Small intestine (tissue), 7 donors: ENCODE measurements around the gene FGF19. TPM values are rescaled to one million over a fixed set of nuclear protein-coding genes. Genes with fewer than 3 reads are reported as not detected.

Source experiments
- DNase-seq, 2 donors: peaks; one replicate each; pipeline versions ENCODE4 v3.0.0 to v3.0.0-alpha.2; 2013
- FAIRE-seq: peaks from 2 replicates; lab custom pipeline; 2012; peaks lifted over from hg19 to GRCh38; lab: Jason Lieb, UNC
- H3K27ac ChIP-seq, 3 donors: one replicate each; pipeline ENCODE4 v1.5.1; 2013; ENCODE audit warnings: low read length in 2 of 3, mild to moderate bottlenecking in 2 of 3, control low read depth in 1 of 3, inconsistent platforms in 1 of 3, low read depth in 1 of 3, moderate library complexity in 1 of 3
- H3K27me3 ChIP-seq, 3 donors: one replicate each; pipeline ENCODE4 v1.6.1; 2013; ENCODE audit warnings: low read length in 3 of 3, inconsistent platforms in 1 of 3; ENCODE audit not compliant: control insufficient read depth in 3 of 3, insufficient read depth in 3 of 3
- H3K36me3 ChIP-seq, 3 donors: one replicate each; pipeline ENCODE4 v1.6.1; 2013; ENCODE audit warnings: low read length in 3 of 3, inconsistent platforms in 1 of 3, low read depth in 1 of 3, mild to moderate bottlenecking in 1 of 3, moderate library complexity in 1 of 3; ENCODE audit not compliant: control insufficient read depth in 3 of 3, insufficient read depth in 2 of 3
- H3K4me1 ChIP-seq, 3 donors: one replicate each; pipeline ENCODE4 v1.6.1; 2013; ENCODE audit warnings: low read length in 2 of 3, inconsistent platforms in 1 of 3, low read depth in 1 of 3, mild to moderate bottlenecking in 1 of 3, moderate library complexity in 1 of 3; ENCODE audit not compliant: control insufficient read depth in 3 of 3, insufficient read depth in 2 of 3
- H3K4me3 ChIP-seq, 3 donors: one replicate each; pipeline ENCODE4 v1.5.1; 2013; ENCODE audit warnings: low read length in 3 of 3, control low read depth in 1 of 3, inconsistent platforms in 1 of 3, low read depth in 1 of 3, mild to moderate bottlenecking in 1 of 3, moderate library complexity in 1 of 3
- H3K9me3 ChIP-seq, 2 donors: one replicate each; pipeline ENCODE4 v1.6.1; 2013; ENCODE audit warnings: low read depth in 1 of 2, low read length in 1 of 2; ENCODE audit not compliant: control insufficient read depth in 2 of 2, insufficient read depth in 1 of 2
- WGBS, 3 donors: extraction: QIAGEN DNeasy Blood & Tissue Kit; methylation state at CpG; one replicate each; pipeline ENCODE4 v1.1.7; 2013; 5-methylcytosine and 5-hydroxymethylcytosine counted together
- polyA plus RNA-seq, 4 donors: library from polyadenylated mRNA; stranded (reverse) in 3 of 4; unstranded in 1 of 4; fragments of 200-250 nt in 3 of 4; fragments of 120-200 nt in 1 of 4; gene quantifications; one replicate each; pipeline versions ENCODE4 v1.2.1 to v1.2.3, GENCODE V29; 2013
- donor health status: healthy with polysubstance abuse.
- donor health status: control.
- donor health status: control.
- donor health status: Bipolar disorder and iron deficiency.
- donor health status: healthy.

Gene FGF19
- polyA plus RNA-seq, 4 donors, result 0.37 to 1.7 TPM; not detected in 2

DNA sequence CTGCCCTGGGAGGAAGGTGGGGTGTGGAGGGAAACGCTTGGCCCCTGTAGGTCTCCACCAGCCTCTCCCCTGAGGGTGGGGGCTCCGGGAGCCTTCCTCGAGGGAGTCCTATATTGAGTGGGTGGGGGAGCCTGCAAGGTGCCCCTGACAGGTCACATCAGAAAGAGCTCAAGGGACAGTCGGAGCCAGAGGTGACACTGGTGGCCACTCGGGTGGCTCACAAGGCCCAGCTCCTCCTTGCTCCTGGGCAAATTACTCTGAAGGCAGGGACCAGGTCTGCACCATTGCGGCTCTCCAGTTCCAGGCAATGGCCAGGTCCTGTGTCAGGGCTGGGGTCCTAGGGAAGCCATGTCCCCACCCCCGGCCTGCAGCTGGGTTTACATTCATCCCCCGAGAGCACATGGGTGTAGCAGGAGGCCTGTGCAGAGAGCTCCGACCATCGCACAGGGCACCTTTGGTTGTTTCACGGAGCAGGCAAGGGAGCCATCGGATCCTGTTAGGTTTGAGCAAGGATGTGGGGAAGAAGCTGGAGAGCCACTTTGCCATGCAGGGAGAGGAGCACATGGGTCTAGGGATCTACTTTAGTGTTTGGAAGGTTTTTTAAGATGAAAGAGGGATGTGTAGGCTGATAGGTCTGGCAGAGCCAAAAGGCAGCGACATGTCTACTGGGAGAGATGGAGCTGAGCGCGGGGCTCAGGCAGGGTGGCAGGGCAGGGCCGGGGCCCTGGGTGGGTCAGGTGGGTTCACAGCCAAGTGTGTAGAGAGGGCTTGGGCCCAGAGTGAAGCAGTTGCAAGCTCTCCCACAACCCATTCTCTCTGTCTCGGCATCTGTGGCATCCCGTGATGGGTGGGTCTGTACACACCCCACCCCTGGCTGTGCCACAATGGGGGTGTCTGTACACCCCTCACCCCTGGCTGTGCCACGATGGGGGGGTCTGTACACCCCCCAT is 48.1 kb downstream of the FGF19 start:
- Histone ChIP-seq H3K4me3 (no peak overlapping the region), H3K27ac (no peak overlapping the region), H3K27me3 (no peaks in the 10 kb centered on the region), H3K4me1 (peaks cover 0 to 16% (median 0%) of the 10 kb centered on the region in 3 donors), H3K36me3 (peaks cover 3 to 36% (median 5%) of the 10 kb centered on the region in 3 donors), H3K9me3 (no peaks in the 10 kb centered on the region)
- 77 to 84% (median 78%) methylated on average over 18 to 19 of the region's 19 CpGs for WGBS, 3 donors
- no peak for FAIRE-seq
- DNase-seq, result no peak

DNA sequence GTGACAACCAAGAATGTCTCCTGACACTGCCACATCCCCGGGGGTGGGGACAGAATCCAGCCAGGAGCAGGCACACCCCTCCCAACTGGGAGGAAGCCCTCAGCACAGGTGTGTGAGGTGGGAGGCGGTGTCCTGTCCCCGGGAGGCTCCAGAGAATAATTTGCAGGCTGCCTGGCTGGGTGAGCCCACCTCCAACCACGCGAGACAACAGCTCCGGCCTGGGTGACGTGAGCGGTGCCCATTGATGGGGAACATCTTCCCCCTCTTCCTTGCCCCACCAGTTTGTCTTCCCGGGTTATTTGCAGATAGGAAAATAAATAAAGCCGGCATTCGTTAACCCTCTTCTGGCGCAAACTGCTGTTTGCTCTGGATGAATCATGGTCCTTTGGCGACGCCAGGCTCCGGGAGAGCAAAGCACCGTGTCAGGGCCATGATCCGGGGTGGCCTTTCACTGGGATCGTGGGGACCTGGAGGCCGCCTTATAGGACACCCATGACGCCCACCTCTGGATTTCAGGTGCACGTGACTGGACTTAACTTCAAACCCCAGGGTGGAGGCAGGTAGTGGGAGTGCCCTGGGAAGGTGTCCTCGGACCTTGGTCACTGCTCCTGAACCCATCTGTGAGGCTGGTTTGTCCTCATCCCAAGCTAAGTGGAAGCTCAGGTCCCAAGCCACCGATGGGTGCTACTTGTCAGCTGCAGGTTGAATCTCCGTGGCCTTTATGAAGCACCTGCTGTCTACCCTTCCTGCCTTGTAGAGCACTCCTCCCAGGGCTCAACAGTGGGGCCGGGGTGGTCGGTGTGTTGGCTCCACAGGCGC is 49.0 kb downstream of the FGF19 start:
- Histone ChIP-seq H3K4me1 (peaks cover 0 to 16% (median 0%) of the 10 kb centered on the region in 3 donors), H3K4me3 (no peak overlapping the region), H3K9me3 (no peaks in the 10 kb centered on the region), H3K27me3 (no peaks in the 10 kb centered on the region), H3K36me3 (peaks cover 6 to 44% (median 8%) of the 10 kb centered on the region in 3 donors), H3K27ac (no peak overlapping the region)
- 22 to 58% (median 38%) methylated on average over 27 of the region's 27 CpGs for WGBS, 3 donors
- DNase-seq (peak; percentile 46 to 60), FAIRE-seq (no peak)

DNA sequence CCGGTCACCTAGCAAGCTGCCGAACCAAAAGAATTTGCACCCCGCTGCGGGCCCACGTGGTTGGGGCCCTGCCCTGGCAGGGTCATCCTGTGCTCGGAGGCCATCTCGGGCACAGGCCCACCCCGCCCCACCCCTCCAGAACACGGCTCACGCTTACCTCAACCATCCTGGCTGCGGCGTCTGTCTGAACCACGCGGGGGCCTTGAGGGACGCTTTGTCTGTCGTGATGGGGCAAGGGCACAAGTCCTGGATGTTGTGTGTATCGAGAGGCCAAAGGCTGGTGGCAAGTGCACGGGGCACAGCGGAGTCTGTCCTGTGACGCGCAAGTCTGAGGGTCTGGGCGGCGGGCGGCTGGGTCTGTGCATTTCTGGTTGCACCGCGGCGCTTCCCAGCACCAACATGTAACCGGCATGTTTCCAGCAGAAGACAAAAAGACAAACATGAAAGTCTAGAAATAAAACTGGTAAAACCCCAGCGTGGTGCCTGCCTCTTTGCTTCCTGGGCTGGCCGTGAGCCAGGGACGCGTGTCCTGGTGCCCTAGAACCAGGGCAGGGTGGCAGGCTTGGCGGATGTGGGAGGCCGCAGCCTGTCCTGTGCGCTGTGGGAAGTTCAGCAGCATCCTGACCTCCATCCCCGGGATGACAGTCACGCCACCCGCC is 49.7 kb downstream of the FGF19 start:
- FAIRE-seq, result no peak
- Histone ChIP-seq H3K9me3 (no peaks in the 10 kb centered on the region), H3K27ac (no peak overlapping the region), H3K4me1 (peaks cover 0 to 16% (median 0%) of the 10 kb centered on the region in 3 donors), H3K27me3 (no peaks in the 10 kb centered on the region), H3K36me3 (peaks cover 6 to 51% (median 8%) of the 10 kb centered on the region in 3 donors), H3K4me3 (no peak overlapping the region)
- WGBS, 3 donors, result 80 to 84% (median 83%) methylated on average over 38 of the region's 38 CpGs
- no peak for DNase-seq

DNA sequence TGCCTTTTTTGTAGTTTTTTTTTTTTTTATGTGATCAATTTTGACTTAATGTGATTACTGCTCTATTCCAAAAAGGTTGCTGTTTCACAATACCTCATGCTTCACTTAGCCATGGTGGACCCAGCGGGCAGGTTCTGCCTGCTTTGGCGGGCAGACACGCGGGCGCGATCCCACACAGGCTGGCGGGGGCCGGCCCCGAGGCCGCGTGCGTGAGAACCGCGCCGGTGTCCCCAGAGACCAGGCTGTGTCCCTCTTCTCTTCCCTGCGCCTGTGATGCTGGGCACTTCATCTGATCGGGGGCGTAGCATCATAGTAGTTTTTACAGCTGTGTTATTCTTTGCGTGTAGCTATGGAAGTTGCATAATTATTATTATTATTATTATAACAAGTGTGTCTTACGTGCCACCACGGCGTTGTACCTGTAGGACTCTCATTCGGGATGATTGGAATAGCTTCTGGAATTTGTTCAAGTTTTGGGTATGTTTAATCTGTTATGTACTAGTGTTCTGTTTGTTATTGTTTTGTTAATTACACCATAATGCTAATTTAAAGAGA is 50.3 kb downstream of the FGF19 start:
- H3K4me1 ChIP-seq, result peaks cover 0 to 16% (median 0%) of the 10 kb centered on the region in 3 donors
- WGBS, 3 donors, result 93% methylated on average over 23 of the region's 23 CpGs
- H3K9me3 ChIP-seq, result no peaks in the 10 kb centered on the region
- H3K27me3 ChIP-seq, result no peaks in the 10 kb centered on the region
- DNase-seq, result no peak
- no peak for FAIRE-seq
- H3K36me3 ChIP-seq, result peaks cover 9 to 58% (median 9%) of the 10 kb centered on the region in 3 donors
- no peak overlapping the region for H3K27ac ChIP-seq
- no peak overlapping the region for H3K4me3 ChIP-seq

DNA sequence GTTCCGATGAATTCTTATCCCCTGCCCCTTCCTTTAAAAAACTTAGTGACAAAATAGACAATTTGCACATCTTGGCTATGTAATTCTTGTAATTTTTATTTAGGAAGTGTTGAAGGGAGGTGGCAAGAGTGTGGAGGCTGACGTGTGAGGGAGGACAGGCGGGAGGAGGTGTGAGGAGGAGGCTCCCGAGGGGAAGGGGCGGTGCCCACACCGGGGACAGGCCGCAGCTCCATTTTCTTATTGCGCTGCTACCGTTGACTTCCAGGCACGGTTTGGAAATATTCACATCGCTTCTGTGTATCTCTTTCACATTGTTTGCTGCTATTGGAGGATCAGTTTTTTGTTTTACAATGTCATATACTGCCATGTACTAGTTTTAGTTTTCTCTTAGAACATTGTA is 50.8 kb downstream of the FGF19 start:
- peaks cover 0 to 14% (median 0%) of the 10 kb centered on the region in 3 donors for H3K4me1 ChIP-seq
- H3K27ac ChIP-seq, result no peak overlapping the region
- no peaks in the 10 kb centered on the region for H3K27me3 ChIP-seq
- WGBS, 3 donors, result 75 to 82% (median 78%) methylated on average over 11 of the region's 11 CpGs
- FAIRE-seq, result no peak
- H3K4me3 ChIP-seq, result no peak overlapping the region
- DNase-seq, result no peak
- peaks cover 9 to 62% (median 12%) of the 10 kb centered on the region in 3 donors for H3K36me3 ChIP-seq
- no peaks in the 10 kb centered on the region for H3K9me3 ChIP-seq

DNA sequence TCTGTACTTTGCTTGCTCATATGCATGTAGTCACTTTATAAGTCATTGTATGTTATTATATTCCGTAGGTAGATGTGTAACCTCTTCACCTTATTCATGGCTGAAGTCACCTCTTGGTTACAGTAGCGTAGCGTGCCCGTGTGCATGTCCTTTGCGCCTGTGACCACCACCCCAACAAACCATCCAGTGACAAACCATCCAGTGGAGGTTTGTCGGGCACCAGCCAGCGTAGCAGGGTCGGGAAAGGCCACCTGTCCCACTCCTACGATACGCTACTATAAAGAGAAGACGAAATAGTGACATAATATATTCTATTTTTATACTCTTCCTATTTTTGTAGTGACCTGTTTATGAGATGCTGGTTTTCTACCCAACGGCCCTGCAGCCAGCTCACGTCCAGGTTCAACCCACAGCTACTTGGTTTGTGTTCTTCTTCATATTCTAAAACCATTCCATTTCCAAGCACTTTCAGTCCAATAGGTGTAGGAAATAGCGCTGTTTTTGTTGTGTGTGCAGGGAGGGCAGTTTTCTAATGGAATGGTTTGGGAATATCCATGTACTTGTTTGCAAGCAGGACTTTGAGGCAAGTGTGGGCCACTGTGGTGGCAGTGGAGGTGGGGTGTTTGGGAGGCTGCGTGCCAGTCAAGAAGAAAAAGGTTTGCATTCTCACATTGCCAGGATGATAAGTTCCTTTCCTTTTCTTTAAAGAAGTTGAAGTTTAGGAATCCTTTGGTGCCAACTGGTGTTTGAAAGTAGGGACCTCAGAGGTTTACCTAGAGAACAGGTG is 51.8 kb downstream of the FGF19 start:
- DNase-seq (no peak), FAIRE-seq (no peak)
- peaks cover 9 to 72% (median 13%) of the 10 kb centered on the region in 3 donors for H3K36me3 ChIP-seq
- no peaks in the 10 kb centered on the region for H3K9me3 ChIP-seq
- H3K27me3 ChIP-seq, result no peaks in the 10 kb centered on the region
- peaks cover 0 to 12% (median 0%) of the 10 kb centered on the region in 3 donors for H3K4me1 ChIP-seq
- WGBS, 3 donors, result 89 to 94% (median 91%) methylated on average over 15 of the region's 15 CpGs
- H3K27ac ChIP-seq, result no peak overlapping the region
- no peak overlapping the region for H3K4me3 ChIP-seq

DNA sequence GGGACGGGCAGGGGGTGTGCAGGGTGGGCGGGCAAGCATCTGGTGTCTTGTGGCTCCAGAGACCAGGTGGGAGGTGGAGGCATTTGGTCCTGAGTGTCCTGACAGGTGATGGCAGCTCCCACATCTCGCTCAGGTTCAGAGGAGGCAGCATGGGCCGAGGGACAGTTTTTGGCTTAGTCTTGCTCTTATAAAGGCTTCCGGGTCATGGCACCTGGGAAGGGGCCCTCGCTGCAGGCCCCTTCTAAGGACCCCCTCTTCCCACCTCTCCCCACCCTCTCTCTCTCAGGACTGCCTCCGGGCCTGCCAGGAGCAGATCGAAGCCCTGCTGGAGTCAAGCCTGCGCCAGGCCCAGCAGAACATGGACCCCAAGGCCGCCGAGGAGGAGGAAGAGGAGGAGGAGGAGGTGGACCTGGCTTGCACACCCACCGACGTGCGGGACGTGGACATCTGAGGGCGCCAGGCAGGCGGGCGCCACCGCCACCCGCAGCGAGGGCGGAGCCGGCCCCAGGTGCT is 52.9 kb downstream of the FGF19 start:
- no peak overlapping the region for H3K4me3 ChIP-seq
- H3K27me3 ChIP-seq, result no peaks in the 10 kb centered on the region
- H3K4me1 ChIP-seq, result peaks cover 0 to 12% (median 0%) of the 10 kb centered on the region in 3 donors
- WGBS, 3 donors, result 85 to 88% (median 86%) methylated on average over 18 to 23 of the region's 23 CpGs
- no peak overlapping the region for H3K27ac ChIP-seq
- H3K9me3 ChIP-seq, result no peaks in the 10 kb centered on the region
- FAIRE-seq, result no peak
- no peak for DNase-seq
- H3K36me3 ChIP-seq, result peaks cover 9 to 84% (median 13%) of the 10 kb centered on the region in 3 donors
